Natural killer cell treated with Interleukin-12 subunit alpha and Interleukin-12 subunit beta and Interleukin-15 and Interleukin-18, amount 100 ng/mL, for 72 hours (primary cell): ENCODE data around the gene SOD3. TPM values are rescaled to one million over a fixed set of nuclear protein-coding genes. Genes with fewer than 3 reads are reported as not detected.

Experiments used
- ATAC-seq, 2 donors: fragments of 150-1000 bp; cut with Tn5 transposase in 1 of 2; sonication (Bioruptor Pico), chemical (Tn5 transposase) in 1 of 2; 2 replicates each; pipeline ENCODE4 v1.10.0; 2021
- DNase-seq: peaks from one replicate; pipeline ENCODE4 v3.0.0; 2022; ENCODE audit warnings: low spot score
- H3K27ac Mint-ChIP-seq, 2 donors: 1 replicate in 1 of 2; 2 replicates in 1 of 2; pipeline ENCODE4 v1.8.0; 2022; ENCODE audit warnings: mixed read lengths in 2 of 2, mild to moderate bottlenecking in 1 of 2, moderate library complexity in 1 of 2
- H3K27me3 Mint-ChIP-seq, 2 donors: 1 replicate in 1 of 2; 2 replicates in 1 of 2; pipeline ENCODE4 v1.8.0; 2022; ENCODE audit warnings: mixed read lengths in 2 of 2
- H3K36me3 Mint-ChIP-seq: one replicate; pipeline ENCODE4 v1.8.0; 2022; ENCODE audit warnings: mixed read lengths
- H3K4me1 Mint-ChIP-seq, 2 donors: 1 replicate in 1 of 2; 2 replicates in 1 of 2; pipeline ENCODE4 v1.8.0; 2022; ENCODE audit warnings: low read depth in 2 of 2, mixed read lengths in 2 of 2, mild to moderate bottlenecking in 1 of 2
- H3K4me3 Mint-ChIP-seq: one replicate; pipeline ENCODE4 v1.8.0; 2022; ENCODE audit warnings: mixed read lengths
- H3K9me3 Mint-ChIP-seq: 2 replicates; pipeline ENCODE4 v1.8.0; 2022; ENCODE audit warnings: mixed read lengths
- total RNA-seq, 2 donors: library from RNA; stranded (reverse); gene quantifications; one replicate each; pipeline ENCODE4 v1.2.3, GENCODE V29; 2022

Gene SOD3
- total RNA-seq, 2 donors from 2014 or later: not detected

- DNase-seq: no peak
- Mint-ChIP-seq H3K4me3 (no peak overlapping the region), H3K4me1 (no peaks in the 10 kb centered on the region), H3K9me3 (peaks cover 3% of the 10 kb centered on the region), H3K27me3 (peaks cover 0 to 6% of the 10 kb centered on the region in 2 donors), H3K27ac (no peak overlapping the region), H3K36me3 (no peaks in the 10 kb centered on the region)
- ATAC-seq: no peak
These were observed 25.8 kb upstream of the SOD3 start for GRCh38 chr4:24769571-24769970.

GRCh38 chr4:24770032-24770584, 25.3 kb upstream of the SOD3 start:
- ATAC-seq (no peak), DNase-seq (no peak)
- H3K27me3 Mint-ChIP-seq: peaks cover 0 to 5% of the 10 kb centered on the region in 2 donors
- no peaks in the 10 kb centered on the region for H3K36me3 Mint-ChIP-seq
- no peak overlapping the region for H3K27ac Mint-ChIP-seq
- peaks cover 3% of the 10 kb centered on the region for H3K9me3 Mint-ChIP-seq
- no peak overlapping the region for H3K4me3 Mint-ChIP-seq
- no peaks in the 10 kb centered on the region for H3K4me1 Mint-ChIP-seq

GRCh38 chr4:24770667-24771066, 24.7 kb upstream of the SOD3 start:
- Mint-ChIP-seq H3K36me3 (no peaks in the 10 kb centered on the region), H3K9me3 (peaks cover 3% of the 10 kb centered on the region), H3K27ac (no peak overlapping the region), H3K4me3 (no peak overlapping the region), H3K4me1 (no peaks in the 10 kb centered on the region), H3K27me3 (peaks cover 0 to 4% of the 10 kb centered on the region in 2 donors)
- no peak for ATAC-seq
- DNase-seq: no peak

- Mint-ChIP-seq H3K4me1 (no peaks in the 10 kb centered on the region), H3K27ac (no peak overlapping the region), H3K4me3 (no peak overlapping the region), H3K9me3 (peaks cover 3% of the 10 kb centered on the region), H3K27me3 (peaks cover 0 to 7% of the 10 kb centered on the region in 2 donors), H3K36me3 (no peaks in the 10 kb centered on the region)
- ATAC-seq (no peak), DNase-seq (no peak)
These were observed 24.1 kb upstream of the SOD3 start for GRCh38 chr4:24771241-24771640.

GRCh38 chr4:24772061-24772705, 23.2 kb upstream of the SOD3 start:
- no peaks in the 10 kb centered on the region for H3K4me1 Mint-ChIP-seq
- H3K4me3 Mint-ChIP-seq: no peak overlapping the region
- ATAC-seq: no peak
- H3K27ac Mint-ChIP-seq: no peak overlapping the region
- DNase-seq: no peak
- no peaks in the 10 kb centered on the region for H3K36me3 Mint-ChIP-seq
- peaks cover 3% of the 10 kb centered on the region for H3K9me3 Mint-ChIP-seq
- peaks cover 0 to 7% of the 10 kb centered on the region in 2 donors for H3K27me3 Mint-ChIP-seq

GRCh38 chr4:24772952-24773351, 22.4 kb upstream of the SOD3 start:
- H3K4me3 Mint-ChIP-seq: no peak overlapping the region
- peaks cover 0 to 7% of the 10 kb centered on the region in 2 donors for H3K27me3 Mint-ChIP-seq
- no peak for DNase-seq
- H3K9me3 Mint-ChIP-seq: peaks cover 3% of the 10 kb centered on the region
- no peaks in the 10 kb centered on the region for H3K4me1 Mint-ChIP-seq
- no peak overlapping the region for H3K27ac Mint-ChIP-seq
- H3K36me3 Mint-ChIP-seq: no peaks in the 10 kb centered on the region
- ATAC-seq: no peak

GRCh38 chr4:24774452-24774851, 20.9 kb upstream of the SOD3 start:
- Mint-ChIP-seq H3K36me3 (no peaks in the 10 kb centered on the region), H3K4me3 (no peak overlapping the region), H3K4me1 (no peaks in the 10 kb centered on the region), H3K9me3 (peaks cover 3% of the 10 kb centered on the region), H3K27ac (no peak overlapping the region), H3K27me3 (peaks cover 0 to 7% of the 10 kb centered on the region in 2 donors)
- DNase-seq (no peak), ATAC-seq (no peak)

GRCh38 chr4:24775032-24775605, 20.3 kb upstream of the SOD3 start:
- H3K9me3 Mint-ChIP-seq: peaks cover 3% of the 10 kb centered on the region
- no peak overlapping the region for H3K27ac Mint-ChIP-seq
- H3K4me3 Mint-ChIP-seq: no peak overlapping the region
- H3K36me3 Mint-ChIP-seq: no peaks in the 10 kb centered on the region
- DNase-seq (no peak), ATAC-seq (no peak)
- peaks cover 0 to 10% of the 10 kb centered on the region in 2 donors for H3K27me3 Mint-ChIP-seq
- H3K4me1 Mint-ChIP-seq: no peaks in the 10 kb centered on the region

- Mint-ChIP-seq H3K9me3 (peaks cover 3% of the 10 kb centered on the region), H3K27me3 (peaks cover 0 to 14% of the 10 kb centered on the region in 2 donors), H3K36me3 (no peaks in the 10 kb centered on the region), H3K4me1 (no peaks in the 10 kb centered on the region), H3K4me3 (no peak overlapping the region), H3K27ac (no peak overlapping the region)
- ATAC-seq (no peak), DNase-seq (no peak)
These were observed 19.6 kb upstream of the SOD3 start for GRCh38 chr4:24775750-24776149.

- Mint-ChIP-seq H3K9me3 (no peaks in the 10 kb centered on the region), H3K4me3 (no peak overlapping the region), H3K27ac (no peak overlapping the region), H3K4me1 (no peaks in the 10 kb centered on the region), H3K27me3 (peaks cover 0 to 14% of the 10 kb centered on the region in 2 donors), H3K36me3 (no peaks in the 10 kb centered on the region)
- ATAC-seq (no peak), DNase-seq (no peak)
These were observed 17.6 kb upstream of the SOD3 start for GRCh38 chr4:24777536-24778463.

GRCh38 chr4:24778464-24779225, 16.7 kb upstream of the SOD3 start:
- Mint-ChIP-seq H3K9me3 (peaks cover 2% of the 10 kb centered on the region), H3K27me3 (peaks cover 2 to 14% of the 10 kb centered on the region in 2 donors), H3K27ac (no peak overlapping the region), H3K36me3 (no peaks in the 10 kb centered on the region), H3K4me3 (no peak overlapping the region), H3K4me1 (no peaks in the 10 kb centered on the region)
- ATAC-seq: no peak
- no peak for DNase-seq

- no peak overlapping the region for H3K27ac Mint-ChIP-seq
- peaks cover 3 to 7% of the 10 kb centered on the region in 2 donors for H3K27me3 Mint-ChIP-seq
- H3K36me3 Mint-ChIP-seq: no peaks in the 10 kb centered on the region
- no peak for ATAC-seq
- no peak overlapping the region for H3K4me3 Mint-ChIP-seq
- DNase-seq: no peak
- peaks cover 3% of the 10 kb centered on the region for H3K9me3 Mint-ChIP-seq
- H3K4me1 Mint-ChIP-seq: no peaks in the 10 kb centered on the region
These were observed 14.4 kb upstream of the SOD3 start for GRCh38 chr4:24780936-24781495.
